ENCODE data around the gene HIGD1B. TPM values are rescaled to one million over a fixed set of nuclear protein-coding genes. Genes with fewer than 3 reads are reported as not detected.

Gene HIGD1B
- 1 to 10 TPM in 2 of 4 donors, not detected in 2; 2.7 to 8.8 TPM for total RNA-seq

DNA sequence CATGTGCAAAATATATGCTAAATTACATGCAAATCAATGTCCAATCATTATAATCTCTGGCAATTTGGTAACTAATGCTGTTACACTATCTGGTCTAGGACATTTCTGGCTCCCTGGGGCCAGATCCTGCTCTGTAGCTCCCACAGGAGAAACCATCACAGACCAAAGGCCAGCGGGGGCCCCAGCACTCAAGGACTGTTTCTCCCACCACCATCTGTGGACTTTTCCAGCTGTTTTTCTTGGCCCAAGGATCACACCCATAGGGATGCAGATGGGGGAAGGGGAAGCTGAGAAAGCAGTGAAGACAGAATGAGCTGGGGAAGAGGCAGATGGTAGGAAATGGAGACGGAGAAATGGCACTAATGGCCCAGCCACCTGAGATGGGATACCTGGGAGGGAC, at the start of gene HIGD1B:
TSS of gene HIGD1B (plus strand) at position 298 of the 400 bp plus-strand sequence. CDS start 270 bp downstream, outside the sequence.
- H3K27me3 ChIP-seq: no peaks in the 10 kb centered on the region
- intact Hi-C loops (cut with DNase I; ENCODE audit: low total_unique reads): no loop called here
- no peak within 1 kb of the TSS for H3K4me3 ChIP-seq
- H3K4me1 ChIP-seq: no peaks in the 10 kb centered on the region
- H3K27ac ChIP-seq: peak within 1 kb of the TSS in 1 of 2 donors; percentile 45
- no peaks in the 10 kb centered on the region for H3K9me3 ChIP-seq
- TF ChIP-seq, protein P1, sequence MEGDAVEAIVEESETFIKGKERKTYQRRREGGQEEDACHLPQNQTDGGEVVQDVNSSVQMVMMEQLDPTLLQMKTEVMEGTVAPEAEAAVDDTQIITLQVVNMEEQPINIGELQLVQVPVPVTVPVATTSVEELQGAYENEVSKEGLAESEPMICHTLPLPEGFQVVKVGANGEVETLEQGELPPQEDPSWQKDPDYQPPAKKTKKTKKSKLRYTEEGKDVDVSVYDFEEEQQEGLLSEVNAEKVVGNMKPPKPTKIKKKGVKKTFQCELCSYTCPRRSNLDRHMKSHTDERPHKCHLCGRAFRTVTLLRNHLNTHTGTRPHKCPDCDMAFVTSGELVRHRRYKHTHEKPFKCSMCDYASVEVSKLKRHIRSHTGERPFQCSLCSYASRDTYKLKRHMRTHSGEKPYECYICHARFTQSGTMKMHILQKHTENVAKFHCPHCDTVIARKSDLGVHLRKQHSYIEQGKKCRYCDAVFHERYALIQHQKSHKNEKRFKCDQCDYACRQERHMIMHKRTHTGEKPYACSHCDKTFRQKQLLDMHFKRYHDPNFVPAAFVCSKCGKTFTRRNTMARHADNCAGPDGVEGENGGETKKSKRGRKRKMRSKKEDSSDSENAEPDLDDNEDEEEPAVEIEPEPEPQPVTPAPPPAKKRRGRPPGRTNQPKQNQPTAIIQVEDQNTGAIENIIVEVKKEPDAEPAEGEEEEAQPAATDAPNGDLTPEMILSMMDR (IDR thresholded peaks at IDR 0.05): no peak
- no peak for TF ChIP-seq POLR2A (IDR thresholded peaks at IDR 0.05)
- DNase-seq: no peak
- H3K36me3 ChIP-seq: no peaks in the 10 kb centered on the region

- Histone ChIP-seq H3K9me3 (no peaks in the 10 kb centered on the region), H3K4me3 (no peak overlapping the region), H3K4me1 (peaks cover 6 to 12% of the 10 kb centered on the region in 2 donors), H3K36me3 (no peaks in the 10 kb centered on the region), H3K27ac (peak overlapping the region; percentile 81 to 98), H3K27me3 (no peaks in the 10 kb centered on the region)
- intact Hi-C loops (cut with DNase I; ENCODE audit: low total_unique reads): no loop called here
- DNase-seq: no peak
- TF ChIP-seq, protein P1 (IDR thresholded peaks at IDR 0.05): no peak
- no peak for TF ChIP-seq POLR2A (IDR thresholded peaks at IDR 0.05)
These were observed 49.3 kb upstream of the HIGD1B start for GRCh38 chr17:44798356-44798755.

GRCh38 chr17:44801880-44802279, 45.8 kb upstream of the HIGD1B start:
- Histone ChIP-seq H3K4me1 (peaks cover 6 to 16% of the 10 kb centered on the region in 2 donors), H3K4me3 (no peak overlapping the region), H3K27me3 (no peaks in the 10 kb centered on the region), H3K36me3 (no peaks in the 10 kb centered on the region), H3K27ac (peak overlapping the region; percentile 75 to 98), H3K9me3 (no peaks in the 10 kb centered on the region)
- intact Hi-C loops (cut with DNase I; ENCODE audit: low total_unique reads): no loop called here
- no peak for DNase-seq
- no peak for TF ChIP-seq POLR2A (IDR thresholded peaks at IDR 0.05)
- TF ChIP-seq, protein P1 (IDR thresholded peaks at IDR 0.05): no peak

DNA sequence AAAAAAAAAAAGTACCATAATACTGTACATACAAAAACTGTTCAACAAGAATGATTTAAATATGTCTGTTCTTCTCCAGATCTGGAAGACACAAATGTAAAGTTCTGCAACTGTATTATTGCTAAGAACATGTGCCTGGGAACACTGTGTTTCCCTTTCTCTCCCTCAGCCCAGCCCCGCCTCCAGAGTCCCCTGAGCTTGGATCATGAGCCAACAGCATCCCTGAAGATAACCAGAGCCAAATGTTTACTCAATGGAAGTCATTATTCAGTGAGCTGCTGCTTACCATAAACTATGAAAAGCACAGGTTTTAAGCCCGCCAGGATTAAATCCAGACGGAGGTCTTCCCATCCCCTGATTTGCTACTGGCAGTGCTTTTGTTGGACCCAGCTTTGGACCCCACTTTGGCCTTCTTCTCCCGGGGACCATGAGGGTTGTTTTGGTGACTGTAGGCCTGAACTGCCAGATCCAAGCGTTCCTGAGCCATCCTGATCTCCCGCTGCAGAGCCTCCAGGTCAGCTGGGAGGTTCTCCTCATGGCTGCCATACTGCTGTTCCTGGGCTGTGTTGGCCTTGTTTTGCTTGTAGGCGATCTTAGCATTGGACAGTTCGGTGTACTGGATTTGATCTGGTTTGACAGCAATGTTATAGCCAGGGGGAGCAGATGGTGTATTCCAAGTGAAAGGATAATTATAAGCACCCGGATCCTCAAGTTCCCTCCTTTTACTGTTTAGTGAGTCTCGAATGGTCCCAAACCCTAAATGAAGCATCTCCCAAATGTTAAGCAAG, 43.2 kb upstream of the HIGD1B start:
- Histone ChIP-seq H3K27me3 (no peaks in the 10 kb centered on the region), H3K27ac (peak overlapping the region; percentile 79 to 98), H3K4me1 (peaks cover 6 to 22% of the 10 kb centered on the region in 2 donors), H3K36me3 (no peaks in the 10 kb centered on the region), H3K4me3 (no peak overlapping the region), H3K9me3 (no peaks in the 10 kb centered on the region)
- peak; percentile 61 to 85 for DNase-seq
- TF ChIP-seq, protein P1 (IDR thresholded peaks at IDR 0.05): no peak
- TF ChIP-seq POLR2A (IDR thresholded peaks at IDR 0.05): no peak
- intact Hi-C loops (cut with DNase I; ENCODE audit: low total_unique reads): no loop called here

DNA sequence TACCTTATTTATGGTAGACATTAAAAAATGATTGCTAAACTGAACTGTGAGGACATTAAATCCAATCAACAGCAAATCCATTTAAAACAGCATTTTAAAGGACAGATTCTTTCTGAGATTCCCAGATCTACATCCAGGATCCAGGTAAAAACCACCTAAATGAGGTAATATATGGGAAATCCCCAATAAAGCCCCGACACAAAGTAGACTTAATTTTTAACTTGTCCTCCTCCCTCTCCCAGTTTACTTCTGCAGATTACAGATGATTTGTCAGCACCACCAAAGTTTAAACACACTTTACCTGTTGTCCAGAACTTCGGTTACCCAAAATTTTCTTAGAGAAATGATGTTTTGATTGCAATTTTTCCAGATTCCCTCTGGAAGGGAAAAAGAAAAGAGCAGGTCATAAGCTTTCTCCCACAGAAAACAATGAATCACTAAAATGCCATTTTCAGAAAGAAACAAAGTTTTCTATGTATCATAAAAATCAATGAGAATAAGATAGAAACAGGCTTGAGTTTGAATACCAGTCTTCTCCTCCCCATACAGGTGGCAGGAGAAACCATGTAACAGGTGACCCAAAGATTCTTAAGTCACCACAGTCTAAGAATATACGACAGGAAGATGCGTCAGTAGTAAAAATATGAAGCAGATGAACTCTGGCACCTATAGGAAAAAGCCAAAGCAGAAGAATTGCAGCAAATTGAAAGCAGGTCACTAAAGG, 40.4 kb upstream of the HIGD1B start:
- no peak overlapping the region for H3K4me3 ChIP-seq
- intact Hi-C loops (cut with DNase I; ENCODE audit: low total_unique reads): no loop called here

More for the DNA sequence above, 40.4 kb upstream of the HIGD1B start:
- Histone ChIP-seq H3K4me1 (peaks cover 0 to 21% of the 10 kb centered on the region in 2 donors), H3K9me3 (no peaks in the 10 kb centered on the region), H3K27me3 (no peaks in the 10 kb centered on the region), H3K36me3 (no peaks in the 10 kb centered on the region), H3K27ac (peak overlapping the region; percentile 79 to 98)
- TF ChIP-seq, protein P1 (IDR thresholded peaks at IDR 0.05): no peak
- TF ChIP-seq POLR2A (IDR thresholded peaks at IDR 0.05): no peak
- no peak for DNase-seq
